Measurements from ENCODE around the gene SAMD11. TPM values are rescaled to one million over a fixed set of nuclear protein-coding genes. Genes with fewer than 3 reads are reported as not detected.
"Not testable (repeated sequence)": the region's sequence is repeated elsewhere in the genome, so short reads cannot be mapped to it uniquely, and the experiment has no call there.

Gene SAMD11
- polyA plus RNA-seq, 1 donor from 2014 or later: 21.6 TPM

DNA sequence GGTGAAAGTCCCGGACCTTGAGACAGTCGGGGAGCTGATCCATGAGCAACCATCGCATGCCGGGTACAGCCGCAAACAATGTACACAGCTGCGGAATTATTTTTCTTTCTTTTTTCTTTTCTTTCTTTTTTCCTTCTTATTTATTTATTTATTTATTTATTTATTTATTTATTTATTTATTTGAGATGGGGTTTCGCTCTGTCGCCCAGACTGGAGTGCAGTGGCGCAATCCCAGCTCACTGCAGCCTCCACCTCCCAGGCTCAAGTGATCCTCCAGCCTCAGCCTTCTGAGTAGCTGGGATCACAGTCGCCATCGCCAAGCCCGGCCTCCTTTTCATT lies 60.7 kb downstream of the SAMD11 start:
- Histone ChIP-seq H3K9me2 (ENCODE audit: insufficient read depth, low read length) (no peaks in the 10 kb centered on the region), H3K4me2 (ENCODE audit: low read length) (no peak overlapping the region), H3K27me3 (ENCODE audit: insufficient read depth, low read depth, low read length) (no peaks in the 10 kb centered on the region), H3K9ac (ENCODE audit: low read length) (no peak overlapping the region), H3K9me3 (ENCODE audit: low read length) (no peaks in the 10 kb centered on the region), H3F3A (ENCODE audit: insufficient read depth, low read length, poor library complexity, severe bottlenecking) (no peaks in the 10 kb centered on the region), H3K36me3 (ENCODE audit: insufficient read depth, low read length) (no peaks in the 10 kb centered on the region), H3K79me2 (replicated peaks; ENCODE audit: insufficient read depth, low read length) (no peaks in the 10 kb centered on the region), H3K27ac (ENCODE audit: low read length) (no peak overlapping the region), H3K4me3 (ENCODE audit: low read length) (peak overlapping the region; percentile 40), H2AFZ (ENCODE audit: low read depth, low read length) (no peak overlapping the region), H4K20me1 (ENCODE audit: insufficient read depth) (no peaks in the 10 kb centered on the region)
- TF ChIP-seq RAD21 (conservative IDR thresholded peaks at IDR 0.05) (no peak), REST (IDR thresholded peaks at IDR 0.05; ENCODE audit: borderline replicate concordance) (no peak), MXI1 (conservative IDR thresholded peaks at IDR 0.05; ENCODE audit: poor library complexity, severe bottlenecking) (no peak), TAF1 (IDR thresholded peaks at IDR 0.05; ENCODE audit: low read depth) (no peak), EZH2 (IDR thresholded peaks at IDR 0.05; ENCODE audit: borderline replicate concordance, insufficient read depth, low read length, poor library complexity, severe bottlenecking) (no peak), SMC3 (conservative IDR thresholded peaks at IDR 0.05; ENCODE audit: poor library complexity) (no peak), POLR2AphosphoS5 (IDR thresholded peaks at IDR 0.05) (no peak), EP300 (conservative IDR thresholded peaks at IDR 0.05; ENCODE audit: poor library complexity, severe bottlenecking) (no peak), CTCF (IDR thresholded peaks at IDR 0.05; ENCODE audit: poor library complexity, severe bottlenecking) (no peak)

GRCh38 chr1:985126-985525 lies 61.4 kb downstream of the SAMD11 start:
- no peak overlapping the region for H3K9ac ChIP-seq (ENCODE audit: low read length)
- no peak overlapping the region for H3K27ac ChIP-seq (ENCODE audit: low read length)
- H3K9me2 ChIP-seq (ENCODE audit: insufficient read depth, low read length): no peaks in the 10 kb centered on the region
- no peak overlapping the region for H3K4me2 ChIP-seq (ENCODE audit: low read length)
- H3K79me2 ChIP-seq (replicated peaks; ENCODE audit: insufficient read depth, low read length): no peaks in the 10 kb centered on the region
- no peaks in the 10 kb centered on the region for H3K9me3 ChIP-seq (ENCODE audit: low read length)
- H3K27me3 ChIP-seq (ENCODE audit: insufficient read depth, low read depth, low read length): no peaks in the 10 kb centered on the region
- H3K4me3 ChIP-seq (ENCODE audit: low read length): no peak overlapping the region
- no peaks in the 10 kb centered on the region for H3K36me3 ChIP-seq (ENCODE audit: insufficient read depth, low read length)
- no peaks in the 10 kb centered on the region for H3F3A ChIP-seq (ENCODE audit: insufficient read depth, low read length, poor library complexity, severe bottlenecking)
- H2AFZ ChIP-seq (ENCODE audit: low read depth, low read length): no peak overlapping the region
- TF ChIP-seq EZH2 (IDR thresholded peaks at IDR 0.05; ENCODE audit: borderline replicate concordance, insufficient read depth, low read length, poor library complexity, severe bottlenecking): no peak
- TF ChIP-seq MXI1 (conservative IDR thresholded peaks at IDR 0.05; ENCODE audit: poor library complexity, severe bottlenecking): no peak
- no peak for TF ChIP-seq EP300 (conservative IDR thresholded peaks at IDR 0.05; ENCODE audit: poor library complexity, severe bottlenecking)
- TF ChIP-seq RAD21 (conservative IDR thresholded peaks at IDR 0.05): no peak
- no peak for TF ChIP-seq POLR2AphosphoS5 (IDR thresholded peaks at IDR 0.05)
- TF ChIP-seq TAF1 (IDR thresholded peaks at IDR 0.05; ENCODE audit: low read depth): no peak
- TF ChIP-seq CTCF (IDR thresholded peaks at IDR 0.05; ENCODE audit: poor library complexity, severe bottlenecking): no peak
- TF ChIP-seq SMC3 (conservative IDR thresholded peaks at IDR 0.05; ENCODE audit: poor library complexity): no peak
- no peak for TF ChIP-seq REST (IDR thresholded peaks at IDR 0.05; ENCODE audit: borderline replicate concordance)
- no peaks in the 10 kb centered on the region for H4K20me1 ChIP-seq (ENCODE audit: insufficient read depth)

DNA sequence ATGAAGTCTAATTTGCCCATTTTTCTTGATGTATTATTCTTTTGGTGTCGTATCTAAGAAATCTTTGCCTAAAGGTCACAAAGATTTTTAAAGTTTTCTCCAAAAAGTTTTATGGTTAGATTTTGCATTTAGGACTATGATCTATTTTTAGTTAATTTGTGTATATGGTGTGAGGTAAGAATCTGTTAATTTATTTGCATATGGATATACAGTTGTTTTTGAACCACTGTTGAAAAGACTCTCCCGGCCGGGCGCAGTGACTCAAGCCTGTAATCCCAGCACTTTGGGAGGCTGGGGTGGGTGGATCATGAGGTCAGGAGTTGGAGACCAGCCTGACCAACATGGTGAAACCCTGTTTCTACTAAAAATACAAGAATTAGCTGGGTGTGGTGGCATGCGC lies 64.3 kb downstream of the SAMD11 start:
- H3K4me2 ChIP-seq (ENCODE audit: low read length); H3K79me2 ChIP-seq (replicated peaks; ENCODE audit: insufficient read depth, low read length); H3K27me3 ChIP-seq (ENCODE audit: insufficient read depth, low read depth, low read length); H3K36me3 ChIP-seq (ENCODE audit: insufficient read depth, low read length); H3K9ac ChIP-seq (ENCODE audit: low read length); H4K20me1 ChIP-seq (ENCODE audit: insufficient read depth); H3K27ac ChIP-seq (ENCODE audit: low read length); H3K9me2 ChIP-seq (ENCODE audit: insufficient read depth, low read length); H3K4me3 ChIP-seq (ENCODE audit: low read length); H3F3A ChIP-seq (ENCODE audit: insufficient read depth, low read length, poor library complexity, severe bottlenecking); H2AFZ ChIP-seq (ENCODE audit: low read depth, low read length); H3K9me3 ChIP-seq (ENCODE audit: low read length): not testable (repeated sequence)

All from neural cell (in vitro differentiated cells).